H1 (cell line): ENCODE data around the gene PARD3. TPM values are rescaled to one million over a fixed set of nuclear protein-coding genes. Genes with fewer than 3 reads are reported as not detected.

Experiments
- BRCA1 ChIP-seq: IDR thresholded peaks from 2 replicates; pipeline ENCODE4 v1.6.1; 2012; ENCODE audit warnings: low read depth, low read length, improper control_type of control experiment
- CHD2 ChIP-seq: IDR thresholded peaks from 2 replicates; pipeline ENCODE4 v1.6.1; 2012; ENCODE audit warnings: low read length, improper control_type of control experiment
- CHD7 ChIP-seq: fragments of 300-600 bp; sonication (generic); IDR thresholded peaks from 2 replicates; pipeline ENCODE4 v1.7.1; 2012; ENCODE audit warnings: low read length, moderate library complexity, mild to moderate bottlenecking, inconsistent platforms; ENCODE audit not compliant: insufficient replicate concordance
- EP300 ChIP-seq, 2 experiments: IDR thresholded peaks; 1 replicate in 1 of 2; 2 replicates in 1 of 2; pipeline ENCODE4 v1.6.1; 2011 to 2012; ENCODE audit warnings: low read depth in 2 of 2, low read length in 2 of 2, mild to moderate bottlenecking in 2 of 2, borderline replicate concordance in 1 of 2, inconsistent platforms in 1 of 2, moderate library complexity in 1 of 2
- HDAC6 ChIP-seq: IDR thresholded peaks from one replicate; pipeline ENCODE4 v1.7.1; 2012; ENCODE audit warnings: low read depth, mild to moderate bottlenecking, inconsistent platforms, low read length, moderate library complexity
- JUND ChIP-seq: IDR thresholded peaks from 2 replicates; pipeline ENCODE4 v1.6.1; 2011; ENCODE audit warnings: mild to moderate bottlenecking, improper control_type of control experiment, low read length
- KDM1A ChIP-seq: fragments of 200-600, 300-600 bp; sonication (generic); IDR thresholded peaks from 2 replicates; pipeline ENCODE4 v1.7.1; 2016; ENCODE audit warnings: mild to moderate bottlenecking, low read length, borderline replicate concordance
- SP4 ChIP-seq: IDR thresholded peaks from 2 replicates; pipeline ENCODE4 v1.6.1; 2012; ENCODE audit warnings: low read length, inconsistent platforms
- TCF12 ChIP-seq: IDR thresholded peaks from 2 replicates; pipeline ENCODE4 v1.6.1; 2011; ENCODE audit warnings: low read depth, mild to moderate bottlenecking, low read length
- USF2 ChIP-seq: IDR thresholded peaks from 2 replicates; pipeline ENCODE4 v1.6.1; 2011; ENCODE audit warnings: low read length, improper control_type of control experiment
- polyA plus RNA-seq, 7 experiments: library from polyadenylated mRNA; depleted of rRNA in 3 of 7; stranded (reverse) in 5 of 7; unstranded in 2 of 7; fragments of >200 nt in 5 of 7; fragments of 200-250 nt in 2 of 7; gene quantifications; 1 replicate in 5 of 7; 2 replicates in 1 of 7; 4 replicates in 1 of 7; pipeline versions ENCODE4 v1.2.1 to v1.2.3, GENCODE V29; 2011 to 2013; ENCODE audit warnings: missing spikeins in 2 of 7, mixed read lengths in 2 of 7
- total RNA-seq: library from RNA; stranded (reverse); fragmentation: NEBNext Ultra II Directional; extraction: Animal tissue kit (Norgen Biotek cat#: 25700); gene quantifications from 2 replicates; pipeline ENCODE4 v1.2.1, GENCODE V29; 2021

PARD3 gene
- total and polyA plus RNA-seq, 2 of the 8 experiments (the other 6 are each of a cell fraction or from before 2014, with no cell fraction given) = 19.7 to 49.1 TPM

DNA sequence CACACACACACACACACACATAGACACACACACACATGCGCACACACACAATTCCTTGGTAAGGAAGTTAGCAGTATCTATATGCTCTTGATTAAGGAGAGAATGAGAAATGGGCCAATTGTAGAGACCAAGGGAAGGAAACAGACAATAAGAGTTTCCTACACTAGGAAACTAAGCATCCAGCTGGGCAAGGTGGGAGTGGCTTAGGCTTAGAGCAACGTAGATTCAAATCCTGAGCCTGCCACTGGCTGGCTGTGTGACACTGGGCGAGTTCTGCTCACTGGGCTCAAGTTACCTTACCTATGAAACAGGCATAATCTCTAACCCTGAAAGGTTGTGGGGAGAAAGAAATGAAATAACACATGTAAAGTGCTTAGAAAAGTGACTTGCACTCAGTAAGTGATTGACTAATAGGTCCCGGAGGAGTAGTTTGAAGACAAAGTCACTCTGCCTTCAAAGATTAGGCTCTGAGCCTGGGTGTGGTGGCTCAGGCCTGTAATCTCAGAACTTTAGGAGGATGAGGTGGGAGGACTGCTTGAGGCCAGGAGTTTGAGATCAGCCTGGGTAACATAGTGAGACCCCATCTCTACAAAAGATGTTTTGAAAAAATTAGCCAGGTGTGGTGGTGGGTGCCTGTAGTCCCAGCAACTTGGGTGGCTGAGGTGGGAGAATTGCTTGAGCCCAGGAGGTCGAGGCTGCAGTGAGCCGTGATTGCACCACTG, 701.4 kb downstream of the PARD3 start (continued):
- TF ChIP-seq CHD7 = no peak
- no peak for TF ChIP-seq JUND
- no peak for TF ChIP-seq EP300 (IDR thresholded peaks at IDR 0.05; ENCODE audit: borderline replicate concordance in 1 of 2, low read depth in 2 of 2, low read length in 2 of 2)
- TF ChIP-seq TCF12 = no peak
- no peak for TF ChIP-seq BRCA1
- no peak for TF ChIP-seq CHD2
- no peak for TF ChIP-seq KDM1A
- no peak for TF ChIP-seq SP4
- no peak for TF ChIP-seq HDAC6
- TF ChIP-seq USF2 = no peak
